GM18861 (cell line): ENCODE results near the gene SIDT2.
A peak's percentile ranks its signal among the peaks of the same experiment; 100 is the strongest.

ENCODE experiments used
- ATAC-seq: cut with Tn5 transposase; IDR thresholded peaks from one replicate; pipeline ENCODE4 v1.9.1; 2021; ENCODE audit not compliant: unreplicated experiment

Gene SIDT2

GRCh38 chr11:117220568-117220967 is 42.0 kb downstream of the SIDT2 start:
- no peak for ATAC-seq

- ATAC-seq = no peak
These were observed 42.6 kb downstream of the SIDT2 start for GRCh38 chr11:117220999-117221774.

GRCh38 chr11:117221775-117222517 is 43.4 kb downstream of the SIDT2 start:
- ATAC-seq = no peak

GRCh38 chr11:117222991-117223740 is 44.6 kb downstream of the SIDT2 start:
- ATAC-seq = no peak

- ATAC-seq = no peak
These were observed 45.5 kb downstream of the SIDT2 start for GRCh38 chr11:117223741-117224689.

- no peak for ATAC-seq
These were observed 47.1 kb downstream of the SIDT2 start for GRCh38 chr11:117225553-117226170.

GRCh38 chr11:117226388-117227385 is 48.1 kb downstream of the SIDT2 start:
- ATAC-seq = no peak

GRCh38 chr11:117228091-117228490 is 49.5 kb downstream of the SIDT2 start:
- ATAC-seq = no peak

- ATAC-seq = no peak
These were observed 50.9 kb downstream of the SIDT2 start for GRCh38 chr11:117229411-117229810.

- no peak for ATAC-seq
These were observed 51.4 kb downstream of the SIDT2 start for GRCh38 chr11:117229931-117230285.

GRCh38 chr11:117230286-117230961 is 51.9 kb downstream of the SIDT2 start:
- ATAC-seq = no peak

- no peak for ATAC-seq
These were observed 52.7 kb downstream of the SIDT2 start for GRCh38 chr11:117230999-117231841.

- no peak for ATAC-seq
These were observed 53.2 kb downstream of the SIDT2 start, which contains the start of gene PCSK7 for GRCh38 chr11:117231842-117232091. Gene PCSK7, minus strand, starts transcription at chr11:117232073. Its CDS starts 2,229 bp downstream, at chr11:117229844.

- peak; percentile 58 for ATAC-seq
These were observed 53.7 kb downstream of the SIDT2 start, which contains the start of gene RNF214 for GRCh38 chr11:117232092-117232878. Gene RNF214, plus strand, starts transcription at chr11:117232671. Its CDS starts 1,602 bp downstream, at chr11:117234273.

- ATAC-seq = no peak
These were observed 54.4 kb downstream of the SIDT2 start for GRCh38 chr11:117232911-117233409.

GRCh38 chr11:117238221-117238620 is 59.7 kb downstream of the SIDT2 start:
- ATAC-seq = no peak

- ATAC-seq = no peak
These were observed 60.8 kb downstream of the SIDT2 start for GRCh38 chr11:117239295-117239694.
